Epithelial cell of prostate (primary cell): ENCODE data around the gene IRF2.
A peak's percentile ranks its signal among the peaks of the same experiment; 100 is the strongest.

Experiments used
- DNase-seq: peaks from one replicate; pipeline ENCODE4 v3.0.0-alpha.2; 2011; ENCODE audit warnings: low read depth, low spot score
- H3K27ac ChIP-seq: fragments of 450-650 bp; 2 replicates; pipeline ENCODE4 v1.5.1; 2017; ENCODE audit warnings: mild to moderate bottlenecking

IRF2 gene

DNA sequence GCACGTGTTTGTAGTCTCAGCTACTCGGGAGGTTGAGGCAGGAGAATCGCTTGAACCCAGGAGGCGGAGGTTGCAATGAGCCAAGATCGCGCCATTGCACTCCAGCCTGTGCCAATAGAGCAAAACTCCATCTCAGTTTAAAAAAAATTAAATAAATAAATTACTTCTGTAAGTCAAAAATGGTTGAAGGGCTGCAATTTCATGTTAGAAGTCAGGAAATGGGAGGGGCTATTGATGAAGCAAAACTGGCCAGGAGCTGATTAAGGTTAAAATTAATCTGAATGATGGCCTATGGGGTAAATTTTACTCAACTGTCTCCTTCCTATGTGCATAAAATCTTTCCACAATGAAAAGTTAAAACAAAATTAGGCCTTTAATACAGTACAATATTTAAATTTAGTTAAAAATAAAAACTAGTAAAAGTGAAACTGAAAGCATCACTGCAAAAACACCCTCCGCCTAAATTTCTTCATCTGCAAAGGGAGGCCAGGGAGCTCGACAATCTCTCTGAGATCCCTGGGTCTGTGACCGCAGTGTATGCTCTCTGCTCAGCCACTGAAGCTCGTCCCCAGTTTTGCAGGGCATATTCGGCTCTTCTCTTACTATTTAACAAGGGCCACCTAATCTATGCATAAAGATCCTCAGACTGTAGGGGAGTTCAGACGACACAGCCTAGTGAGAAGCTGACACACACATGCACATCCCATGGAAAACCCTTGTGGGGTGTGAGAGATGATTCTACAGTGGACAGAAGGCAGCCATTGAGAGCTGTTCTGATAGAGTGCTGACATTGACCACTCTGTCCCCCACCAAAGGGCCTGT, 57.2 kb downstream of the IRF2 start:
- DNase-seq, result no peak
- peak overlapping the region; percentile 81 for H3K27ac ChIP-seq

DNA sequence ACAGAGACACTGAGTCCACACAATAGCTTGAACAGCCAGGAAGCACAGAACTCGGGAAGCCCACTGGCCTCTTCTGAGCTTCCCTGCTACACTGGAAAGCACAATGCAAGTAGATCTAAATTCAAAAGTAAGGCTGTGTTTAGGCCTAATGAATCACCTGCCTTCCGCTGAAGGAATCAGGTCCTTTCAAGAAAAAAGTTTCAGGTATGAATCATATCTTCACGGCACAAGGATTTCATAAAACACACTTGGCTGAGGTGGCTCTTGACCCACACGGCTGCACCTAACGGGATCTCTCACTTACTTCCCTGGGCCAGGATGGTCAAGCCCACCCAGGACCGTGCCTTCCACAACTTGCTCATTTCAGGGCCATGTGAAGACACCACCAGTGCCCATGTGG, 59.3 kb downstream of the IRF2 start:
- H3K27ac ChIP-seq, result peak overlapping the region; percentile 64
- DNase-seq, result peak; percentile 44

DNA sequence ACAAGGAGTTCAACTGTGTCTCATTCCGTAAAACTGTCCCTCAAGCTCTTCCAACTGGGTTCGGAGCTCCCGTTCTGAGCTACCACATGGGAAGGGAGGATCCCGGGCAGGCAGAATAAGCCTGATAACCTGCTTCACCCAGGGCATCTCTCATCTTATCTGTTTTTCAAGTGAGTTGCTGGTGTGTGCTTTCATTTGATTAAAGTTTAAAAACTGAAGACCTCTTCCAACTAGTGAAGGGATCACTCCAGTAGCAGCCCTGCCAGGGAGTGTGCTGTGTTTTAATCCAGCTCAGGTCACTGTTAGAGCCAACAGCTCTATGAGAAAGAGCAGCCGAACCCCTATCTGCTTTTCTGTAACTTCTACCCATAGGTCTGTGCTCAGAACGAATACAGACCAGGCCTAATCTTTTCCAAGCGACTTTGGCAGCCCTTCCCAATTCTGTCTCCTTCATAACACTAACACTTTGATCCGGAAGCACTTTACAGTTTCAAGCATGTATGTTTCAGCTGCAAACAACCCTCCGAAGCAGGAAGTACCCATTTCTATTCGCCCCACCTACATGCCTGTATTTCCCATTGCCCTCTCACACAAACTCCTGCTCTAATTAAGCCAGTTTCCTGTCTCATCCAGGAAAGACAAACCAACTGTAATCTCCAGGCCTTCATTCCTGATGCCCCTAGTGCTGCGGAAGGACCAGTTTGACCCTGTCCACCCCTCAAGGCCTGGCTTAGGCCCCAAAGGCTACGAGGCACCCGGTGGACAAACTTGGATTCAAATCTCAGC, 60.9 kb downstream of the IRF2 start:
- no peak for DNase-seq
- no peak overlapping the region for H3K27ac ChIP-seq

DNA sequence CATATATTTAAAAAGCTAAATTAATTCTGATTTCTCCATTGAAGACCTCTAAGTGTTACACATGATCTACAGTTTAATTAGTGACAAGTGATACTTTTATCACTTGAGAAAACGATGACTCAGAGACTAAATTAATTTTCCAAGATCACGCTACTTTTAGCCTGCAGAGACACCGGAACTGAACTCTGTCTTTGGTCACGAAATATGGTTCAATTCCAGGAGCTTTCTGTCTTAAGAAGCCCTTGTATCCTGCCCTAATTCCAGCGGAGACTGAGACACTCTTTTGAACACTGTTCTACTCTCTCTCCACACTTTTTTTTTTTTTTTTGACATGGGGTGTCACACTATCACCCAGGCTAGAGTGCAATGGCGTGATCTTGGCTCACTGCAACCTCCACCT, 63.6 kb downstream of the IRF2 start:
- no peak for DNase-seq
- H3K27ac ChIP-seq, result no peak overlapping the region

DNA sequence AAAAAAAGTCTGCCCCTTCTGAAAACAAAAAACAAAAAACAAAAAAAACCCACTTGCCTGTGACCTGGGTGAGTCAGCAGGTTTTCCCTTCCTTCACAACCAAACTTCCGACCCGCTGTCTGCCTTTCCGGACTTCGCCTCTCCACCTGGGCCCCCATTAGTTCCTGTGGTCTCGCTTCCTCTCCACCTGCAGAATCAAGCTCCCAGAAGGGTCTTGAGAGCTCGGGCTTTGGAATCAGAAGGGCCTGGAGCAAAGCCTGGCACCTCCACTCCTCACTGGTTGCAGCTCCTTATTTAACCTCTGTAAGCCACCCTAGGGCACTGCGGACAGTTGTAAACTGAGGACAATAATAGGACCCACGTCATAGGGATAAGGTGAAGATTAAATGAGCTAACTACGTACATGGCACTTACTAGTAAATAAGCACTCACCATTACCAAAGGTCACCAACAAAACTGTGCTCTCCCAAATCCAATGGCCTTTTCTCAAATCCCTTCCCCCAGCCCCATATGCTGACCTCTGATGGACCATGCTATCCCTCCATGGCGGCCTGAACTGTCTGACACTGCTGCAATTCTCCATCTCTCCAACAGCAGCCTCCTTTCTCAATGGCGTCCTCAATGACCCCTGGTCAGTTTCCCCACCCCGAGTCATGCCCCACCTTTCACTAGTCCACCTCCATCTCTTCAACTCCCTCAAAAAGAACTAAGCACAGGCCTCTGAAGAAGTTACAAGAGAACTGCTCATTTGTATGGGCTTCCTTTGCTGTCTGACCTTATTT, 64.2 kb downstream of the IRF2 start:
- no peak overlapping the region for H3K27ac ChIP-seq
- DNase-seq, result no peak

DNA sequence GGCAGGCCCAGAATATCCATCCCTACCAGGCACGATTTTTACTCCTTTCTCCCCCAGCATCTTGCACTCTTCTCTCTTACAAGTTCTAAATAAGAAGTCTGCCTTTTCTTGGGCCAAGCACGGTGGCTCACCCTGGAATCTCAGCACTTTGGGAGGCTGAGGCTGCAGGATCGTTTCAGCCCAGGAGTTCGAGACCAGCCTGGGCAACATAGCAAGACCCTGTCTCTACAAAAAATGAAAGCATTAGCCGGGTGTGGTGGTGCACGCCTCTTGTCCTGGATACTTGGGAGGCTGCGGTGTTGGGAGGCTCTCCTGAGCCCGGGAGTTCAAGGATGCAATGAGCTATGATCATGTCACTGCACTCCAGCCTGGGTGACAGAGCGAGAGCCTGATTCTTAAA, 64.8 kb downstream of the IRF2 start:
- no peak overlapping the region for H3K27ac ChIP-seq
- no peak for DNase-seq

DNA sequence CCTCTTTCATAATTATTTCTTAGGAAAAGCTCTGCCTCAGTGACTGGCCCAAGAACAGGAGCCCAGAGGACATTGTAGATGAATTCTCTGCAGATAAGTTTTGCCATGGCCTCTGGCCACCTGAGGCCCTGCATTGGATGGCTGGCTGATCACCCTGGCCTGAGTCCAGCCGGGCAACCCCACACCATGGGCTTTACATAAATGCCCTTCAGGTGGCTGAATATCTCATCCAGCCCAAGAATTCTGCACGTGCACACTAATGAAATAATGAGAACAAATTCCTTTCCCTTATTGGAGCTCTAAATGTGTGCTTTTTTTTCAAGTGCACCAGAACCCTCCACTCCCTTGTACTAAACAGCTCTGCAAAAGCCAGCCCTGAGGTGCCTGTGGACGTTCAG, 65.7 kb downstream of the IRF2 start:
- DNase-seq, result no peak
- H3K27ac ChIP-seq, result peak overlapping the region; percentile 57

DNA sequence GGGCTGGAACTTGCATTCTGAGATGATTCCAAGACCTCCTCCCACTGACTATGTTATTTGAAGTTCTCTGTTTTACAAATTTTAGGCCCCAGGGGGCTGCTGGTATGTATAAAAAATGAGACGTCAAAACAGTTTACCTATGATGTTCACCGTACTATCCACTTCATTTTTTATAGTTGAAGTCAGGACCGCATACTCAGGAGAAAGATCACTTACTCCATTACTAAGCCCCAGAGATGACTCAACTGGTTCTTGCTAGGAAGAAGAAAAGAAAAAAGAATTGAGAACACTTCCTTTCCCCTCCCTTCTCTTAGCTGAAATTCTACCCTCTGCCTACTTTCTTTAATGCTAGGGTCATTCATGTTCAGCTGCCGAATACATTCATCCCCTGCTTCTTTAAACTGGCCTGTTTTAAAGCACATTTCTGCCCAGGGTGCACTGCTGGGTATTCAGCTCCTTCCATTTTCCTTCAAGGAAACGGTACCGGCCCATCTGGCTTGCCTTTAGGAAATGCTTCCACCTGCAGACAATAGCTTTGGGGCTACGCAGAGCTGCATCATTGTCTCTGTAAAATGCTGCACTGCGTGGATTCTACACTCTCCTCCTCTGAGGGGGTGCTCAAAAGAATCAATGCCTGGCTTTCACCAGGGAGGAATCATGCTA, 66.2 kb downstream of the IRF2 start:
- peak overlapping the region; percentile 57 for H3K27ac ChIP-seq
- DNase-seq, result no peak

DNA sequence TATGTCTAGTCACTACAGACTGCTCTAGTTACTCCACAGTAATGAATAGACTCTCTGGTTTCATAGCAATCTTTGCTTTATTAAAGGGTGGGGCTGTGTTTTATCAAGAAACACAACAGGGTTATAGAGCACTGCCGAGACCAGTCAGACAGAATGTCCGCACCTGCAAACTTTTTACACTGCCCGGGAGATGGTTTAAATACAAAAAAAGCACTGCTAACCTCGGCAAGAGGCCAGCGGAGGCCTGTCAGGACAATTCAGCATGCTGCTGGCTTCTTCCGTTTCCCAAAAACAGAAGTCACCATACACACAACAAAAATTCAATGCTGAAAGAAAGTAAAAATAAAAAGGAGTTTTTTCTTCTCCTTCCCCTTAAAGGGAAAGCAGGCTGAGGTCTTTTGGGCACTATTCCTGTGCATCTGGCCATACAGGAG, 67.4 kb downstream of the IRF2 start:
- peak overlapping the region; percentile 57 for H3K27ac ChIP-seq
- DNase-seq, result no peak

DNA sequence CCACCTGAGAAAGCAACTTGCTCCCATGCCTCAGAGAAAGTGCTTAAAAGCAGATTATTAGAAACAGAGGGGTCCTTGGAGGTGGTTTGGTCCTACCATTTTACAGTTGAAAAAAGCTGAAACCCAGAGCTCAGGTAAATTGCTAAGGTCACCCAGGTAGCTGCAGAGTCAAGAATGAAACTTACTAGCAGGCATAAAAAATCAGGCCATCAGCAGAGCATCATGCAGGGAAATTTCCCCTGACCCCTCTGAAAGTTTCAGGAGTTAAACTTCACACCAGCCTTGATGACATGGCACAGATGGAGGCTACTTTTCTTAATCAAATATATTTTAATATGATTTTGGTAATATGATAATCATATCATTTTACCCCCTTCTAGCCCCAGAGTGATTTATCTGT, 70.3 kb downstream of the IRF2 start:
- no peak for DNase-seq
- no peak overlapping the region for H3K27ac ChIP-seq

DNA sequence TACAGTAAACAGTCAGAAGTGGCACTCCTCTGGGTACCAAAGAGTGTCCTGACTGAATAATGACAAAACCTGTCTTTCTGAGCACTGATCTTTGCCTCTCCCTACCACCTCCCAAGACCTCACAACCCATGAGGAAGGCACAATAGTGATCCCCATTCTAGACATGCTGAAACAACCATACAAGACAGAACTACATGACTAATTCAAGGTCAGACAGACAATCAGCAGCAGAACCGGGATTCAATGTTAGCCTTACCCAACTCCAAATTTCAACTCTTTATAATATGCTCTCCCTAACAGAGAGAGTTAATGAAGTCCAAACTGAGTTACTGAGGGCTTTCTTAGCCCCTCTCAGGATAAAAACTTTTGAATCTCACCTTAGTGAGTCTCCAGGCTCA, 71.0 kb downstream of the IRF2 start:
- no peak for DNase-seq
- no peak overlapping the region for H3K27ac ChIP-seq

DNA sequence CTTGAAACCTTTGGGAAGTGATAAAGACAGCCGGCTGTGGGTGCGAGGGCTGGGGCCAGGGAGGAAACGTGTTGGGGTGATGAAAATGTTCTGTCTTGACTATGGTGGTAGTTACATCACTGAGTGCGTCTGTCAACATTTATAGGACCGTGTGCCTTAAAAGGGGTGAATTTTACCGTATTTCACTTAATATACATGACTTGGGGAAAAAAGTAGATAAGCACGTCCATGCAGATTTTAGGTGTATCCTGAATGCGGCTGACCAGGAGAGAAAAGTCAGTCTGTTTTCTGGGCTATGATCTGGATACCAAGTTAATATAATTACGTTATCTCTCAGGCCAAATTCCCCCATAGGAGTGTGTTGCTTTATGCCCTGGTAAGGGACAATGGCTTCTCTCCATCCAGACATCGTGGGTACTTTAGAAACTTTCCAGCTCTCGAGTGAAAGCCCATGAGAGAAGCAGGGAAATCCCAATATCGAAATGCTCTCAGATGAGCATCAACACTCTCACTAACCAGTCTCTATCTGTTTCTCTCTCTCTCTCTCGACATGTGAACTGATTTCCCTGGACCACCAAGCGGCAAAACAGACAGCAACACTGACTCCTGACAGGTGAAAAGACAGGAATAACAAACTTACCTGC, 71.5 kb downstream of the IRF2 start:
- no peak for DNase-seq
- H3K27ac ChIP-seq, result no peak overlapping the region

DNA sequence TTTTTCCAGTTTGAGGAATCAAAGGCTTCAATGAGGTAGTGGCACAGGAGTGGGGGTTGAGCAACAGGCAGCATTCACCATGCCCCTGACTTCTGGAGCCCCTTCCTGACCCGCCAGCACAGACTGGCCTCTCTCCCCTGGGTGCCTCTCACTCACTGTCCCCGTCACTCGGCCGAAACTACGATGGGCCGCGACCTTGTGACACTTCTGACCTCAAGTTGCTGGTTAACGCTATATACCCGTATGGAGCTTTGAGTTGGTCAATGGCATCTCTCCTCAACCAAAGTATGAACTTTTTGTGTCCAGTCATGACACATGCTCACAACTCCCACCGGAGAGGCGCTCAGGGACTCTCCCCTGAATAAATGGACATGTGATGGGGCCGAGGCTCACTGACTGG, 72.1 kb downstream of the IRF2 start:
- DNase-seq, result no peak
- H3K27ac ChIP-seq, result no peak overlapping the region

DNA sequence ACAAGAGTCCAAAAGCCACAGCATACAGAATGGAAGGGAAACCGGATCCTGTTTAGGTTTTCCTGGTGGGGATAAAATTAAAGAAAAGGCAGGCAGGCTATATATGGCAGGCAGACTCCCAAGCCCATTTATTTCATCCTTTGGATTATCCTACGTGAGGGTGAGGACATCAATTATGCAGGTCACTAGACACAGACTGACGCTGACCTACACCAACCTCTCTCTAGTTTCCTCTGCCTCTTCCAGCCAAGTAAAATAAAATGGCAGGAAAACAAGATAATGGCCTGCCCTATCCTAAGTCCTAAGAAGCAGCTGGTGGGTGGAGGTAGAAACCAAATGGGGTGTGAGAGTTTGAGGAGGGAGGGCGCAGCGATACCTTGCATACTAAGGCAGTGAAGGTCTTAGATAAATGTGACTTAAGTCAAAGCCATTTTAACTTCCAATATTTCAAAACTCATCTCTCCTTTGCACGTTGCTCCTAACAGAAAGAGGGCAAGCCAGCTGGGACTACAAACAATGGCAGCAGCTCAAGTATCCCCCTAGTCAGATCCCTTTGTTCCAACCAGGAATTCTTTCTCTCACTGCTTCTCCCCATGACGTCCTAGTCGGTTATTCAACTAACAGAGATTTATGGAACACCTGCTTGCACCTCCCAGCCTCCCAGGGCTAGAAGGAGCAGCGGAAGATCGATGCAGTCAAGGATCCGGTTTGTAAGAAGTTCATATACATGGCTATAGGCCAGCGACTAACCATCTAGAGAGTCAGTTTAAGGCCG, 72.8 kb downstream of the IRF2 start:
- H3K27ac ChIP-seq, result peak overlapping the region; percentile 83
- no peak for DNase-seq

DNA sequence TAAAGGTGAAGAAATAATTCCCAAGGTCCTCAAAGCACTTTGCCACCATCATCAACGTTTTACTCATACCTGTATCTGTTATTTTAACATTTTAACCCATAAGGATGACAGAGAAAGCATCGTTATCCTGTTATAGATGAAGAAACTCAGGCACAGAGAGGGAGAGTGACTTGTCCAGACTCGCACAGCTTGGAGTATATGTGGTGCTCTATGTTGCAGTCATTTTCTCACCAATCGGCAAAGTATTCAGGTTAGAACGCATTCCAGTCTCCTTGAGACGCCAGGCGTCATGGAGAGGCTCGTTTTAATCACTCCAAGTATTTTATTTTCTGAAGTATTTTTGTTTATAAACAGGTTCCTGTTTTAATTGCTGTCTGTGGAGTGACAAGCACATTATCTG, 73.5 kb downstream of the IRF2 start:
- DNase-seq, result peak; percentile 85
- peak overlapping the region; percentile 83 for H3K27ac ChIP-seq

DNA sequence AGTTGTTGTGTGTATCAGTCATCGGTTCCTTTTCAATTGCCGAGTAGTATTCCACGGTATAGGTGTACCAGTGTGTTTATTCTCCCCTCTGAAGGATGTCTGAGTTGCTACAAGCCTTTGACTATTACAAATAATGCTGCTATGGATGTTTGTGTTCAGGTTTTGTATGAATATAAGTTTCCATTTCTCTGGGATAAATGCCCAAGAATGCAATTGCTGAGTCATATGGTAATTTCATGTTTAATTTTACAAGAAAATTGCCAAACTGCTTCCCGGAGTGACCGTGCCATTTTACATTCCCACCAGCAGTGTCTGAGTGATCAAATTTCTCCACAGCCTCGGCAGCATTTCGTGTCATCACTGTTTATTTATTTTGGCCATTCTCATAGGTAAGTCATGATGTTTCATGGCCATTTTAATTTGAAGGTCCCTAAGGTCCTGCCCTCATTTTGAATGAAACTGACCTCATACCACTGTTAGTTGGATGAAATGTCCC, 73.9 kb downstream of the IRF2 start:
- peak; percentile 81 for DNase-seq
- peak overlapping the region; percentile 83 for H3K27ac ChIP-seq

DNA sequence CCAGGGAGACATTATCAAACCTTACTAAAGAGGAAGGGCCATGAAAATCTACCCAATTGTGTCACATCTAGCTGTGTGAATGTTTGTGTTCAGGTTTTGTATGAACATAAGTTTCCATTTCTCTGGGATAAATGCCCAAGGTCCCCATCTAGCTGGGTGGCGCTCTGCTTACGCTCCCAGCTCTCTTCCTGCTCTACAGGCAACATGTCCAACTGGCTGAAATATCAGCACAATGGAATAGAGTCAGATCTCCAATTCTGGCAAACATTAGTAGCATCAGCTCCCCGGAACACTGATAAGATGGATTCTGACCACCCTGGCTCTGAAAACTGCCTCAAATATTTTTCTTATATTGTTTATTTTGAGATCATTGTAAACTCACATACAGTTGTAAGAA, 74.8 kb downstream of the IRF2 start:
- no peak for DNase-seq
- H3K27ac ChIP-seq, result peak overlapping the region; percentile 83

DNA sequence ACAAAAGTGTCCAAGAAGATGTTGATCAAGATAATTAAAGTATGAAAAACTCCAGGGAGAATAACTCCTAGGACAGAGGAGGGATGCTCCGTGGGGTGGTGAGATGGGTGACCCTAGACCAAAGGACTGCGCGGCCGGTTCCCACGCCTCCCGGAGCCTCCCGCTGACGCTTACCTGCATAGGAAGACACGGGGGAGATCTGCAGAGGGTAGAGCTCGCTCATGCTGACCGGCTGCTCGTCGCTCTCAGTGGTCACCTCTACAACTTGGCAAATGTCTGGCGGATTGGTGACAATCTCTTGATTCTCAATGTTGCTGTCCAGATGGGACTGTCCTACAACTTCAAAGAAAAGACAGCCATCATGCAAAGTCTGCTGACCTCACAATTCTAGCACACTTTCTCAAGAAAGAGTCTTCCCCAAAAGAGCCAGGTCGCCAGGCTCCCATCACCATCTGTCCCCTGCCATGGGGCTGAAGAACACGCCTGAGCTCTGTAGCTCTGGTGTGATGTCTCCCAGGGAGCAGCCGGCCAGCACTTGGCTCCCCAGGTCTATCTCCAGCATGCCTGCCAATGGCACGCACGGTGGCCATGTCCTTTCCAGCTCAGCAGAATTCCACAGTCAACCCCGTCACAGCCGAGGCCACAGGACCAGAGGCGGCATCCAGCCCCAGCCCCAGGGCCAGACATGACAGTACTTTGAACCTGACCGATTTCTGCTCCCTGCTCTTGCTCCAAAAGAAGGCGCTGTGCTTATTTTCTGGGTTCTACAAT, 75.4 kb downstream of the IRF2 start:
- DNase-seq, result no peak
- no peak overlapping the region for H3K27ac ChIP-seq
